GM18499 (cell line): ENCODE data around the gene SMAD2.
A peak's percentile ranks its signal among the peaks of the same experiment; 100 is the strongest.
"Not testable (repeated sequence)": the region's sequence is repeated elsewhere in the genome, so short reads cannot be mapped to it uniquely, and the experiment has no call there.

Source experiments
- ATAC-seq: cut with Tn5 transposase; IDR thresholded peaks from one replicate; pipeline ENCODE4 v1.9.1; 2021; ENCODE audit warnings: moderate number of reproducible peaks; ENCODE audit not compliant: insufficient read depth, unreplicated experiment

SMAD2 gene

DNA sequence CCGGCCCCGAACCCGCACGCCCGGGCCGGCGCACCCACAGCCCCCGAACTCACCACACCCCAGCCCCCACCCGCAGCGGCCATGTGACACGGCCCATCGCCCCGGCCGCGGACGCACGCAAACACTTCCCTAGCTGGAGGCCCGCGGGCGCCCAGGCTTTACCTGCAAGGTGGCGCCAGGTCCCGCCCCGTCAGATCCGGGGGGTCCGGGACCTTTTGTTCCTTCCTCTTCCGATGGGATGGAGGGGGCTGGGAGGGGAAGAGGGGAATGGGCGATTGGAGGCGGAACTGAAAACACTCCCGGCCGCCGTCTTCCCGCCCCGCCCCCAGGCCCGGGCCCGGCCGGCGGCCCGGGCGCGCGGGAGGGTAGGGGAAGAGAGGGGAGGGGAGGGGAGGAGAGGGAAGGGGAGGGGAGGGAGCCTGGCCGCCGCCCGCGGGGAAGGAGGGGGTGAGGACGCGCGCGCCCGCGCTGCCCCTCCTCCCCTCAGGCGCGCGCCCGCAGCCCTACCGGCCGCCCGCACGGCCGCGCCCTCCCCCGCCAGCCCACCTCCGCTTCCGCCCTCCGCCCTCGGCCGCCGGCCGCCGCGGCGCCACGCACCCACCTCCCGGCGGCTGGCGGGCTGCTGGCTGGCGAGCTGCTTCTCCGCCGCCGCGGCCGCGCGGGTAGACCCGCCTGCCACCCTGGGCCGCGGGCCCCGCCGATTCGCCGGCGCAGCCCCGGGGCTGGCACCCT, at the start of gene SMAD2:
SMAD2 (minus strand) TSS at position 461 of the 732 bp plus-strand sequence. CDS start 33,903 bp downstream, outside the sequence.
- peak; percentile 40 for ATAC-seq

DNA sequence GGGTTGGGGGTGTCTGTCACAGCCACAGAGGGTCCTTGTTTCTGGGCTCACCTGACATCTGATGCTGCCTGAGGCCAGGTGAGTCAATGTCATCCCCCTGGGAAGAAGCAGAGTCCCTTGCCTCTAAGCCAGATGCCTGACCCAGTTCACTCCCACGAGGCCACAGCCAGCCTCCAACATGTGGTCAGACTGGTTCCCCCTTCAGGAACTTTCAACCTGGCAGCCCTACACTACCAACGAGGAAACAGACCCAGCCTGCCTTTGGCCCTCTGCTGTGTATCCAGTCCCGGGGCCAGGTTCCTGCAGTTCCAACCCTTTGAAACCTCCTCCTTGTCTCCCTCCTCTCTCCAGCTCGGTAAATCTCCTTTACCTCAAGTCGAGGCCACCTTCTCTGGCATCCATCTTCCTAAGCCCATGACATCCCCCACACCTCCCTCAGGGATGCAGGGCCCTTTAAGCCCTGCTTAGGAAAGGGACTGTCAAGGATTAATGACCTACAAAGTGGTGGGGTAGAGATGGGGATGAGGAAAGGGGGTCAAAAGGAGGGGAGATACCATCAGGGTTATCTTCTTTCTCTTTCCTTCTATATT, 49.2 kb upstream of the SMAD2 start:
- no peak for ATAC-seq

DNA sequence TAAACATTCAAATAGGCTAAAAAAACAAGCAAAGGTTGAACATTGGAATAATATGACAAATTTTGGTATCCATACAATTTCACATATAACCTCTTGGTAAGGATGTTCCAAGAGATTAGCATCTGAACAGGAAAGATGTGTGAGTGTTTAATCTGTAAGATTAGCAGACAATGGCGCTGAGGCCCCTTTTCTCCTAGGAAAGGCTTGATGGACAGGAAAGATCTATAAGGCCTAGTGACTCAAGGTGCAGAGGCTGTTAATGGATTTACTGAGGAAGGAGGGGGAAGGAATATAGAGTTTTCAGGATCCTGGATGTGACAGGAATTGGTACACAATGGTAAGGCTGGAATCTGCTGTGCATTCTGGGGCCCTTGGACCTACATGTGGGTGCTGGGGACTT, 48.1 kb upstream of the SMAD2 start:
- ATAC-seq = no peak

DNA sequence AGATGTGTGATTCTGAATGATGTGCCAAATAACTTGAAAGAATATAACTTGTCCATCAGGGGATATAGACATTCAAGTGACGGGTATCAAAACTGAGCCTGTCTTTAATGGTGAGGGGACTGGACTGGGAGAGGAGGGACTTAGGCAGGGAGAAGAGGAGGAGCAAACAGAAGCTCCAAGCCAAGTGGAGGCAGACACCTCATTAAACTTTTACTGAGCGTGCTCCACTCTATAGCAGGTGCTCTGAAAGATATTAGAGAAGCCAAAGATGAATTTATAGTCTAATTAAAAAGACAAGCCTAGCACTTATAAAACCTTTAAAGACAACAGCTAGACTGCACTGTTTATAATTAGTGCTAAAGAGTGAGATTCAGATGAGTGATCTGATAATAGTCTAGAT, 47.7 kb upstream of the SMAD2 start:
- no peak for ATAC-seq

DNA sequence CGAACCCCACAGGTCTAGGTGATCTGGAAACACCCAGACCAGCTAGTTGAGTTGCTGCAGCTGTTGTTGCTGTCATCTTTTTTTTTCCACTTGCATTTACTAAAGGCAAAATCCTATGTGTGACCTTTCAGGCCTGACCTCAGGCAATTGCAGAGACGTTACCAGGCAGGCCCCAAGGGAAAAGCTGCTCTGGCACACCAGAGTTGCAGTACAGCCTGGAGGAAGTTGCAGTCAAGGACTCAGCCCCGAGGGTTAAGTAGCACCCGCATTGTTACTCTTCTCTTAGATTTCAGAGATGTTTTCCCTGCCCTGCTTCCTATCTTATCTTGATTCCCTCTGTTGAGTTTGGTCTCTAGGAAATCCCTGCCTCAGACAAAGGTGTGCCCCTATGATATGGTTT, 45.2 kb upstream of the SMAD2 start:
- no peak for ATAC-seq

DNA sequence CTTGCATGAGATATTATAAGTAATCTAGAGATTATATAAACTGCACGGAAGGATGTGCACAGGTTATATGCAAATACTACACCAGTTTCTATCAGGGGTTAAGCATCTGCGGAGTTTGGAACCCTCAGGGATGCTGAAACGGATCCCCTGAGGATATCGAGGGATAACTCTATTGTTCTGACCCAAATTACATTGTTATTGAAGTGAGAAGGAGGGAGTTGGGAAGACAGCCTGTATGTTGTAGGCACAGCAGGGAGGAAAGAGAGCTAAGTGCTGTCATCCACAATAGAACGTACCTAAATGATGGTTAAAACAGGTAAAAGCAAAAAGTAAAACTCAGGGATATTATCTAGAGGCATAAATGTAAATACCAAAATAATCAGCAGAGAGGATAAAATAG, 44.6 kb upstream of the SMAD2 start:
- ATAC-seq = no peak

DNA sequence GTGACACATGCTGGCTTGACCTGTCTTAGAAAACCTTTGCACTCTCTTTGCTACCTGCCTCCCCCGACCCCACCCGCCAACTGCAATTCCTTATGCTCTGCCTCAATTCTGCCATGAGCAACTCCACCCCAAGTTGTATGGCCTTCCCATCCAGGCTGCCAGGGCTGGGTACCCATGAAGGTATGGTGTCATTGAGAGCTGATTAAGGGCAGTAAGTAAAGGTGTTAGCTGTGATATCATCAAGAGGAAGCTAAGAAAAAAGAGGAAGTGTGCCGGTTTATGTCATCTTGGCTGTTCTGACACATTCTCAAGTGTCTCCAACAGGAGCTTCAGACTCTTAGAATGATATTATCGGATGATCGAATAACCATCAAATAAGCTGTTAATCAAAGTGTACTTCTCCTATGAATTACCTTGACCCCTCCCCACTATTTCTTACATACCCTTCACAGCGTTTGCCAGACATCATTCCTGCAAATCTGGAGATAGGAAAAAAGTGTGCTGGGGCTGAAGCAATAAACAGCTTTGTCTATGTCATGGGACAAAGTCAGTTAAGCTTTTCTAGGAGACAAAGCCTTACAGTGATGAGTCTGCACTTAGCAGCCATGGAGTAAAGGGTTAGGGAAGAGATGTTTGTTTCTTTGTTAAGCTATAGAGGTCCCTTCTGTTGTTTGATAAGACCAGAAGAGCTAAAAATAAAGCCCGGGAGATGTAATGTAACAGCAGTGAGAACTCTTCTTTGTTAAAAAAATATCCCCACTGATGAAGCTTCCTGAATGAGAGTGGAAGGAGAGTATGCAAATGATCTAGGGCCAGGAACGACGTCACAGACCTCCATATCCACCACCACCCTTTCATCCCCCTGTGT, 40.4 kb upstream of the SMAD2 start:
- no peak for ATAC-seq

DNA sequence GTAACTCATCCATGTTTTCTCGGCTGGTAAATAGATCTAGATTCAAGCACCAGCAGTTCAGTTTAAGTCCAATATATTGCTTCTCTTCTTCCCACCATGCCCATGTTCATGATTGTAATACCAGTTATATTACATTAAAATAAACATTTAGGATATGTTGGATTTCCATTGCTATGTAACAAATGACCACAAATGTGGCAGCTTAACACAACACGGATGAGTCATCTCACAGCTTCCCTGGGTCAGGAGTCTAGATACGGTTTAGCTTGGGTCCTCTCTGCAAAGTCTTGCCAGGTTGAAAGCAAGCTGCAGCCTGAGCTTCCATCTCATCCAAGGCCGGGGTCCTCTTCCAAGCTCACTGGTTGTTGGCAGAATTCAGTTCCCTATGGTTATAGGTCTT, 39.4 kb upstream of the SMAD2 start:
- no peak for ATAC-seq

DNA sequence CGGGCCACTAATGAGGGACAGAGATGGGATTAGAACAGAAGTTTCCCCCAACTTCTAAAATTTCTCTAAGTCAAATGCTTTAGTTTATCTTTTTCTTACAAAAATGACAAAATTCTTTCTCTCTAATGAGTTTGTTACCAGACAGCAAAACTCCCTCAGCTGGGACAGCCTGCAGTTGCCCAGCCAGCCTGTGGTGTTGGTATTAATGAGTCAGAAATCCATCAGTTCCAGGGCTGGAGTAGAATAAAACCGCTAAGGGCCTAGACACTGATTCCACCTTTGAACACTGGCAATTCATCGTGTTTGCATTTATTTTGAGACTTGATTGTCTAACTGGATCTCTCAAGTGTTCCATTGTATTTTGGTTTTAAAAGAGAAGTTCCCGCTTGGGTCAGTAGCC, 38.3 kb upstream of the SMAD2 start:
- no peak for ATAC-seq

DNA sequence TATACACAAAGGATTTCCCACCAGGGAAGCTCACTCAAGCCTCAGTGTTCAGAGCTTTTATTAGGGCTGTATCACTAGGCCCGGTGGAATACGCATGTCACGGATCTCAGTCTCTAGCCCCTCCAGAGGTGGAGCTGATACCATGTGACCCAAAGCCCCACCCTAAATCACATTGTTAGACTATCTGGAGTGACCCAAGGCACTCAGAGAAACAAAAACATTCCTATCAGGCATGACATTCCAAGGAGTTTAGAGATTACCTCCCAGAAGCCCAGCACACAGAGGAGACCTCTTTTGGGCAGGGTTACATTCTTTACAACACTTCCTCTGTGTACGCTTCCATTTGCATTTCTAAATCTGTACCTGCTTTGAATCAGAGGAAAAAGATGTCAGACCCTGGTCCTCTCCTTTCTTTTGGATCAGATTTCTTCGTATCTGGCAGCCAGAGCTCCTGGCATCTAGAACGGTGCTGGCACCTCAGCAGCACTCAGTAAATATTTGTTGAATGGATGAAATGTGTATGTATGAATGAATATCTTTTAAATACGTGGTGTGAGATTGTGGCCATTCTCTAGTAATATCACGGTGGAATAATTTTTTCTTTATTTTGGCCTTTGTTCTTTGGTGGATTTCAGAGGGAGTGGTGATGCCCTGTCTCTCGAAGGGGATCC, 37.7 kb upstream of the SMAD2 start:
- no peak for ATAC-seq

DNA sequence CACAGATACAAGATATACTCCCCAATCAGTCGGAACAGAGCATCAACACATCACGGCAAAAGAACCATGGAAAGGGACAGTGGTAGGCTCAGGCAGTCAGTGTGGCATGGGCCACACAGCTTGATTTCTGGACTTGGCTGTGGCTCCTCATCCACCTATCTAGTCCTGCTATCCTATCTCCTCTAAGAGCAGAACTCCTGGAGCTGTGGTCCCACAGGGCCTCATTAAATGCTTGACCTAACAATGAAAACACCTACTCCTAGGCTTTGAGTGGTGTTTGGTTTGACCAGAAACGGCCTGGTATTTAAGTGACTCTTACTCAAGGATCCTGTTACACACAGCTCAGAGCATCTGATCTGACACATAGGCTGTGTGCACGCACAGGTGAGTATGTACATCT, 33.6 kb upstream of the SMAD2 start:
- ATAC-seq = no peak

DNA sequence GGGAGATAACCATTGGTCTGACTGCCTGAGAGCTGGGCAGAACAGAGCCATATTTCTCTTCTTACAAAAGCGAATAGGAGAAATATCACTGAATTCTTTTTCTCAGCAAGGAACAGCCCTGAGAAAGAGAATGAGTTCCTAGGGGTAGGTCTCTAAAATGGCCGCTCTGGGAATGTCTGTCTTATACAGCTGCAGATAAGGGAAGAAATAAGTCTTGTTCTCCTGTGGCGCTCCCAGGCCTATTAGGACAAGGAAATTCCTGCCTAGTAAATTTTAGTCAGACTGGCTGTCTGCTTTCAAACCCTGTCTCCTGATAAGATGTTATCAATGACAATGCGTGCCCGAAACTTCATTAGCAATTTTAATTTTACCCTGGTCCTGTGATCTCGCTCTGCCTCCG, 30.5 kb upstream of the SMAD2 start:
- not testable (repeated sequence) for ATAC-seq

DNA sequence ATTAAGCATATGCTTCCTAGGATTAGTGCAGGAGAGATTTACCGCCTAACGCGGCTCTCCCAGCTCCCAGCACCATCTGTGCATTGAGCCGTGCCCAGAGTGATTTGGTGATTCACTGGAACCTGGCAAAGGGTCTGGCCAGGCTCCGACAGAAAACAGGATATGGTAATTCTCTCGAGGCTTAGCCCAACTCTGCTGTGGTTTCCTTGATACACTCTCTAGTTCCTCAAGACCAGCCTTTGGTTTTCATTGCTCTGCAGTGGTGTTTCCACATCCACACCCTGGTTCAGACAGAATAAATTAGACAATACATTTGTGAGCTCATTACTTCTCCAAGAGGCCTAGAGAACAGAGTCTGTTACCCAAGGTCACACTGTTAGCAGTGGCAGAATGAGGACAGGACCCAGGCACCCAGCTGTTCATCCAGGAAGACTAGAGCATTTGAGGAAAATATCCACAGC, 23.0 kb upstream of the SMAD2 start:
- peak; percentile 85 for ATAC-seq

DNA sequence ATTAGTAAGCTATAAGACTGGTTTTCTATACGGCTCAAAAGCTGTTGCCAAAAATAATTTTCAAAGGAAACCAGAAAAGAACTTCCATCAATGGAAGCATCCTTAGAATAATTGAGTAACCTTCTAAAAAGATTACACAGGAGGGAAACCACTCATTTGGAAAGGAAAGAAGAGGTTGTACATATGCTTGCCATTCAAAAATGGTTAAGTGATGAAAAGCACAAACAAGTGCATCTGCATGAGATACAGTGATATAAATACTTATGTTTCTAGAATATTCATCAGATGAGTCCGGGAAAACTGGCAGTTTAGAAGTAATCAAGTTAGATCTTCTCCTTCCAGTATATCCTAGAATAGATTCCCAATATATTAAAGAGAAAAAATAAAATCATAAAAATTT, 20.1 kb upstream of the SMAD2 start:
- no peak for ATAC-seq

DNA sequence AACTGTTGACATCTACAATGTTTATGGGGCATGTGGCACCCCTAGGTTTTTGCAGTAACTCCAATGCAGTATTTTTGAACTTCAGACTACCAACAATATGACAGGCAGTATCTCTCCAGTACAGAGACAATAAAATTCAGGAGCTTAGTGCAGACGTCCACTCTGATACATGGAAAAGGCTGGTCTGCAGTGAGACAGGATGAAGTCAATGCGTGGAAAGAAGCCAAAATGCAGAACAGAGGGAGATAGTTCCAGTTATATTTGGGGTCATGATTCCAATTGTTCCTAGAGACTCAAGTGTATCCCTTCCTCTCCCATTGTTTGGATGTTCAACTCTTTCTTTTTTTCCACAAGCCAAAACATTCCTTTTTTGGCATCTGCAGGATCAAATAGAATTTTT, 18.7 kb upstream of the SMAD2 start:
- ATAC-seq = no peak

DNA sequence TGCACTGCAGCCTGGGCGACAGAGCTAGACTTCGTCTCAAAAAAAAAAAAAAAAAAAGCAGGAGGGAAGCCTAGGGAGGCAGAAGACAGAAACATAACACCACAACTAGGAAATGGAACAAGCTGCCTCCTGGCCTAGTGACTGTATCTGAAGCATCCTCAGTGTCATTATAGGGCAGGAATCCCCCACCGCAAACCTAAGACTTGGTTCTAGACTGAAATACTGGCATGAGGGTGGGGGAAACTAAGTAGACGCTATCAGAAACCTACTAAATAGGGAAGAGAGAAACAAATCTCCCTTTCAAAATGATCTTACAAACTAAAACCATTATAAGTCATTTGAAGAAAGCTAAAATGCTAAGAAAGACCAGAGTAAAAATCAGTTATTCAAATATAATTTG, 16.4 kb upstream of the SMAD2 start:
- ATAC-seq = no peak

DNA sequence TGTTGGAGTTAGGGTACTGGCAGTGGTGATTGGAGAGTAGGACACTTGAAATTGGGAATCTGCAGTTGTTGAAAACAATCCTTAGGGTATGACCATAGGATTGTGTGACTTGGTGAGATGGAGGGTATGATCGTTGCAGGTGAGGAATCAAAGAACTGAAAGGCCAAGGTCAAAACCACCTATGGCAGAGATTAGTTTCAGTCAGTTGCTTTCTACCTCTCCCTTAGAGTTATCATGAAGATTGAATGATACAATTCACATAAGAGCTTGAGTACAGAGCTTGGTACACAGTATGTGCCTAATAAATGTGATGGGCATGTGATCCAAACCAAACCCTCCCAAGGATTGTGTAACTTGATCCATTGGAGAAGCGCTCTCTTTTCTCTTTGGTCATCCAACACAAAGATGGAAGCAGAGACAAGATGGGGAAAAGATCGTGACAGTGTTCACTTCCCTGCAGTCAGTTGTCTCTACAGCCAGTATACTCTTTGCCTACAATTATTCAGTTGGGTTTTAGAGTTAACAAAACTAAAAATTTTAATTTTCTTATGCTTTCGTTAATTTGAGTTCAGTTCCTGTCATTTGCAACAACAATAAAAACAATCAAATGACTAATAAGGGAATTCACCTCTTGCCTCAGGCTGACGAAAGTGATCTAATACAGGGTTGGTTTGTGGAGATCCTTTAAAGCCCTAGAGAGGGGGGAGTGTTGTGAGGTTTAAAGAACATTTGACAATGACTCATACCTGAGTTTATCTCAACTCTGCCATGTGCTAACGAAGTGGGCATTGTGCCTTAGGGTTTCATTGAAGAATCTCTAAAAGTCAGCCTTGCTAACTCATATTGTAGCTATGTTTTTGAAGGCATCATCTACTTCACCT, 14.8 kb upstream of the SMAD2 start:
- no peak for ATAC-seq

DNA sequence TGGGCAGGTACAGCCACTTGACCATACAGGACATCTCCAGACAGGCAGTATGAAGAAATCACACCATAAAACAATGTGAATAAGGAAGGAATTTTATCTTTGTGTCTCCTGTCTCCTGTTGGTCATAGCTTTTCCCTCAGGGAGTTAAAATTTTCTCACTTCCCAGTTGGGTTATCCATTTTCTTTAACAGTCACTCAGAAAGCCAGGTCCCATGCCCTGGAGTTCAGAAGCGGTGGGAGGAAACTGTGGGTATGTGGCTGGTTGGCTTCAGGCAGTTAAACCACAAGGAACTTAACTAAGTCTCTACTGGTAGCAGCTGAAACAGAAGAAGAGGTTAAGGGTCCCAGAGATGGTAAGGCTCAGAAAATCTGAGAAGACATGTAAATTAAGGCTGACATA, 6.5 kb upstream of the SMAD2 start:
- ATAC-seq = no peak

DNA sequence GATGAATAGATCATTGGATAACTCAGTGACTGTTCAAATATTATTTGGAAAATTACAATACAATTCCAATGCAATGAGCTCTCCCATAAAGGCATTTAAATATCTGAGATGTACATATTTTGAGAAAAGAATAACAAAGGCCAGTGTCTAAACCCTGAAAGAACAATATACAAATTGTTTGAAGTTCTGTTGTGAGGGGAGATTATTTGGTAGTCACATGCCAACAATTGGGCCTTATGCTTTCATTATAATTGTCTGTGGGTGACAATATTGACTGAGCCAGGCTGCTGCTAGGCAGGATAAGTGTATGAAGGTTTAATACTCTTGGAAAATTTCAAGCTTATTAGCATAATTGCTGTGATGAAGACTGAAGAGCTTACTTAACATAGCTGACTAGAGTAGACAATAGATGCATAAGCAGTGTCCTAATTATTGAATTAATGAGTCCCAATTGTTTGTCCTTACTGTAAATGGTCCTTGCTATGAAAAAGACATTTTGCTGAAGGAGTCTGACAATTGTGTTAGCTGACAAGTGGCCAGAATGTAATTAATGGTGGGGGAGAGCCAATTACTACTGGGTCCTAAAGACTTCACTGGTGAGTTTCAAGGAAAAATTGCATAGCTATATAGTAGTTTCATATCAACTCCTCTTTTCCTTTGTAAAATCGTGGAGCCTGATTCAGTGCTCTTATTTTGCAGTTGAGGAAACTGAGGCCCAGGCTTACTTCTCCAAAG, 5.0 kb upstream of the SMAD2 start:
- ATAC-seq = no peak
